ENCODE results near the gene NFIB.

DNA sequence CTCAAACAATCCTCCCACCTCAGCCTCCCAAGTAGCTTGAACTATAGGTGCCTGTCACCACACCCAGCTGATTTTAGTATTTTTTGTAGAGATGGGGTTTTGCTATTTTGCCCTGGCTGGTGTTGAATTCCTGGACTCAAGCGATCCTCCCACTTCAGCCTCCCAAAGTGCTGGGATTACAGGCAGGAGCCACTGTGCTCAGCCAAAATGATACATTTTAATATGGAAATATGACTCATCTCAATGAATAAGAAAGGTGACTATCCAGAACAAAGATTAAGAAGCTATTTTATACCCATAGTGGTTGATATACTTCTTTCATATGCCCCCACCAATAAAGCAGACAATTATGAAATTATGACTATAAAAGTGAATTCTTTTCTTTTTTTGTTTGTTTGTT lies 166.2 kb downstream of the NFIB start:
- TF ChIP-seq, protein P1, sequence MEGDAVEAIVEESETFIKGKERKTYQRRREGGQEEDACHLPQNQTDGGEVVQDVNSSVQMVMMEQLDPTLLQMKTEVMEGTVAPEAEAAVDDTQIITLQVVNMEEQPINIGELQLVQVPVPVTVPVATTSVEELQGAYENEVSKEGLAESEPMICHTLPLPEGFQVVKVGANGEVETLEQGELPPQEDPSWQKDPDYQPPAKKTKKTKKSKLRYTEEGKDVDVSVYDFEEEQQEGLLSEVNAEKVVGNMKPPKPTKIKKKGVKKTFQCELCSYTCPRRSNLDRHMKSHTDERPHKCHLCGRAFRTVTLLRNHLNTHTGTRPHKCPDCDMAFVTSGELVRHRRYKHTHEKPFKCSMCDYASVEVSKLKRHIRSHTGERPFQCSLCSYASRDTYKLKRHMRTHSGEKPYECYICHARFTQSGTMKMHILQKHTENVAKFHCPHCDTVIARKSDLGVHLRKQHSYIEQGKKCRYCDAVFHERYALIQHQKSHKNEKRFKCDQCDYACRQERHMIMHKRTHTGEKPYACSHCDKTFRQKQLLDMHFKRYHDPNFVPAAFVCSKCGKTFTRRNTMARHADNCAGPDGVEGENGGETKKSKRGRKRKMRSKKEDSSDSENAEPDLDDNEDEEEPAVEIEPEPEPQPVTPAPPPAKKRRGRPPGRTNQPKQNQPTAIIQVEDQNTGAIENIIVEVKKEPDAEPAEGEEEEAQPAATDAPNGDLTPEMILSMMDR (optimal IDR thresholded peaks at IDR 0.05 in 1 of 3, IDR thresholded peaks at IDR 0.05 in 1 of 3, conservative IDR thresholded peaks at IDR 0.05 in 1 of 3; ENCODE audit: extremely low read depth in 1 of 3, insufficient read depth in 2 of 3, low read length in 3 of 3) = no peak
- TF ChIP-seq EZH2 (IDR thresholded peaks at IDR 0.05; ENCODE audit: low read length) = no peak

Data from keratinocyte (primary cell).